ENCODE data around the gene C1QA.

DNA sequence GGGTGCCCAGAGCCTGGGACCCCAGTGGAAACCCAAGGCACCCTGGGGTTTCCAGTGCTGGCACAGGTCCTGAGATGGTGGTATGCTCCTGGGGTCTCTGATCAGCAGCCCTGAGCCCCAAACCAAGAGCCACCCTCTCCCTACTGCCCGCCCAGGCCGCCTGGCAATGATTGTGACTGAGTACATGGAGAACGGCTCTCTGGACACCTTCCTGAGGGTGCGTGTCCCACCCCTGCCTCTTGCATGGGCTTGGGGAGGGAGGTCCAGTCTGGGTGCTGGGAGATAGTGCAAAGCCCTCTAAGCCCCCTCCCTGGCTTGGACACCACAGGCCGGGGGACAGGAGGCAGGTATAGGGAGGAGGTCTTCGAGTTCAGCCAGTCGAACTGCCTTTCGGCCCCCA lies 38.4 kb upstream of the C1QA start:
- TF ChIP-seq, protein P1, sequence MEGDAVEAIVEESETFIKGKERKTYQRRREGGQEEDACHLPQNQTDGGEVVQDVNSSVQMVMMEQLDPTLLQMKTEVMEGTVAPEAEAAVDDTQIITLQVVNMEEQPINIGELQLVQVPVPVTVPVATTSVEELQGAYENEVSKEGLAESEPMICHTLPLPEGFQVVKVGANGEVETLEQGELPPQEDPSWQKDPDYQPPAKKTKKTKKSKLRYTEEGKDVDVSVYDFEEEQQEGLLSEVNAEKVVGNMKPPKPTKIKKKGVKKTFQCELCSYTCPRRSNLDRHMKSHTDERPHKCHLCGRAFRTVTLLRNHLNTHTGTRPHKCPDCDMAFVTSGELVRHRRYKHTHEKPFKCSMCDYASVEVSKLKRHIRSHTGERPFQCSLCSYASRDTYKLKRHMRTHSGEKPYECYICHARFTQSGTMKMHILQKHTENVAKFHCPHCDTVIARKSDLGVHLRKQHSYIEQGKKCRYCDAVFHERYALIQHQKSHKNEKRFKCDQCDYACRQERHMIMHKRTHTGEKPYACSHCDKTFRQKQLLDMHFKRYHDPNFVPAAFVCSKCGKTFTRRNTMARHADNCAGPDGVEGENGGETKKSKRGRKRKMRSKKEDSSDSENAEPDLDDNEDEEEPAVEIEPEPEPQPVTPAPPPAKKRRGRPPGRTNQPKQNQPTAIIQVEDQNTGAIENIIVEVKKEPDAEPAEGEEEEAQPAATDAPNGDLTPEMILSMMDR (IDR thresholded peaks at IDR 0.05; ENCODE audit: low read length): no peak
- TF ChIP-seq EZH2phosphoT487 (IDR thresholded peaks at IDR 0.05; ENCODE audit: low read length) (no peak), EZH2 (optimal IDR thresholded peaks at IDR 0.05; ENCODE audit: low read depth, low read length) (no peak)

Measured in MM.1S (cell line).